D721Med (cell line): ENCODE measurements around the gene WNT16.
"Not testable (repeated sequence)": the region's sequence is repeated elsewhere in the genome, so short reads cannot be mapped to it uniquely, and the experiment has no call there.

ENCODE experiments used
- DNase-seq: peaks from one replicate; pipeline ENCODE4 v3.0.0; 2011; ENCODE audit warnings: low spot score; ENCODE audit not compliant: insufficient read length
- FAIRE-seq: peaks from 2 replicates; lab custom pipeline; 2011; peaks lifted over from hg19 to GRCh38; lab: Jason Lieb, UNC
- CTCF ChIP-seq: IDR thresholded peaks from 2 replicates; pipeline ENCODE4 v1.5.1; 2012; ENCODE audit warnings: mild to moderate bottlenecking, control low read depth; ENCODE audit not compliant: insufficient read depth; ENCODE audit errors: missing control alignments

Gene WNT16

DNA sequence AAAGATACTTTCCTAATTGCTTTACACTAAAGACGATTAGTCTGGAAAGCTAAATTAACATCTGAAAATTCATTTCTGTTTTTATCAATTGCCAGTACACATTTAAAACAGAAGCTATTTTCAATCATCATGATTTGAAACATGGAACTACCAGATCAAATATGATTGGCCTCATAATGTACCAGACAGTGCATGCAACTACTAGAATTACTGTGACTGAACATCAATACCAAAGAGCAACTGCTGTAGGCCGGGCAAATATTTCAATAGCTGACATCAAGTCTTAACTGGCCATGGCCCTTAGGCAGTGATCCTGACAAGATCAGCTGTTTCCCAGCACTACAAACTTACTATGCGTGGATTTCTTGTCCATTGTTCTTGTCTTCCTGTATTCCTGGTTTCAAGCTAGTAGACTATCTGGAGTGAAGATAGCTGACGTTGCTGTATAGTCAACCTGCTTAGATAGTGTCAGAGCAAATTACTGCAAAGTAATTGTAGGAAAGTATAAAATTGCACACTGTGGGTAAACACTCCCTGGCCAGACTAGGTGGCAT is 21.7 kb upstream of the WNT16 start:
- no peak for TF ChIP-seq CTCF
- FAIRE-seq (no peak), DNase-seq (no peak)

- DNase-seq (no peak), FAIRE-seq (no peak)
- TF ChIP-seq CTCF = no peak
Measured at GRCh38 chr7:121313220-121313792, 15.5 kb upstream of the WNT16 start.

DNA sequence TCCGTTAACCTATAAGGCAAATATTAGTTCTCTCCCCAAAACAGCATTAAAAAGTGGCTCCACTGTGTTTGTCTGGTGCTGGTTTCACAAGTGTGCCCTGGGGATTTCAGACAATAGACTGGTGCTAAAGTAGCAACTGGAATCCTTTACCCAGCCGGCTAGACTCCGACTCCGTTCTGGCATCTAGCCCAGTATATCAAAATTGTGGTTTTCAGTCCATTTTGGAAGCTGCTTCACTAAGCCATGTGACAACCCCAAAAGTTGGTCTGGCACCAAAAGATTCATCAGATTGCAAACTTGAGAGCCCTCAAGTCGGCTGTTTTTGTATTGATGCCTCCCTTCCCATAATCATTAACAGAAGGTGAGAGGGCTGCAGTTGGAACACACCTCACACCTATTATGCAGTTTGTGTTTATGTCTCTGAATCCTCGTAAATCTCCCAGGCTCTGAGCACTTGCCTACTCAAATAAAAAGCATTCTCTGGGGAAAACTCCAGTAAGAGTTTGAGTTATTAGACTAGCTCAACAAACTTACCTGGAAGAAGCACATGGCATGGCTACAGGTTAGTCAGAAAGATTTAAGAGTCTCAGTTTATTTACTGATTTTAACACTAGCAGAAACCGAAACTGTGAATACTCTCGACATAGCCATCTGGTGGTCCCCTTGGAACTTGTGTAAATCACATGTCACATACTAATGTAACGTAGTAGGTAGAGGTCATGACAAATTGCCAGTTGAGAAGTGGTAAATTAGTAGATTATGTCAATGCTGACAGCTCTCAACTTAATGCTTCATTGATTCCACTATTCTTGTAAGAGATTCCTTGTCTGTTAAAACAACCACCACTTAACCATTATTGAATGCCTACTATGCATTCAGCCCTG is 14.8 kb upstream of the WNT16 start:
- no peak for FAIRE-seq
- TF ChIP-seq CTCF = no peak

DNA sequence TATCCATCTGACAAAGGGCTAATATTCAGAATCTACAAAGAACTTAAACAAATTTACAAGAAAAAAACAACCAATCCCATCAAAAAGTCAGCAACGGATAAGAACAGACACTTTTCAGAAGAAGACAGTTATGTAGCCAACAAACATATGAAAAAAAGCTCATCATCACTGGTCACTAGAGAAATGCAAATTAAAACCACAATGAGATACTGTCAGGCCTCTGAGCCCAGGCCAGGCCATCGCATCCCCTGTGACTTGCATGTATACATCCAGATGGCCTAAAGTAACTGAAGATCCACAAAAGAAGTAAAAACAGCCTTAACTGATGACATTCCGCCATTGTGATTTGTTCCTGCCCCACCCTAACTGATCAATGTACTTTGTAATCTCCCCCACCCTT is 13.6 kb upstream of the WNT16 start:
- not testable (repeated sequence) for FAIRE-seq, DNase-seq

More for the DNA sequence above, 14.8 kb upstream of the WNT16 start:
- DNase-seq = no peak

DNA sequence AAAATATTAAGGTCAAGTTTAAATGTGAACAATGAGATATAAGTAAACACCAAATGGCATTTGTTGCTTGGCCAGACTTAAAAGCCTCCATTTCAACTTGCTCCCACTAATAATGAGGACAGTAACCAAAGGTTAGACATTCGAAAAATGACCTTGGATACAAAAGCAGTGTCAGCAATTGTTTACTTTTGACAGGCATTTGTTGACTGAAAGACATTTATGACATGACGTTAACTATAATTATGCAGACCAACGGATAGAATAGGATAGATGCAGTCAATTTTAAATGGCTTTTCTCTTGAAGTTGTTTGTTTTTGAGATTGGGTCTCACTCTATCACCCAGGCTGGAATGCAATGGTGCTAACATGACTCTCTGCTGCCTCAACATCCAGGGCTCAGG is 6.3 kb upstream of the WNT16 start:
- no peak for TF ChIP-seq CTCF
- no peak for DNase-seq

DNA sequence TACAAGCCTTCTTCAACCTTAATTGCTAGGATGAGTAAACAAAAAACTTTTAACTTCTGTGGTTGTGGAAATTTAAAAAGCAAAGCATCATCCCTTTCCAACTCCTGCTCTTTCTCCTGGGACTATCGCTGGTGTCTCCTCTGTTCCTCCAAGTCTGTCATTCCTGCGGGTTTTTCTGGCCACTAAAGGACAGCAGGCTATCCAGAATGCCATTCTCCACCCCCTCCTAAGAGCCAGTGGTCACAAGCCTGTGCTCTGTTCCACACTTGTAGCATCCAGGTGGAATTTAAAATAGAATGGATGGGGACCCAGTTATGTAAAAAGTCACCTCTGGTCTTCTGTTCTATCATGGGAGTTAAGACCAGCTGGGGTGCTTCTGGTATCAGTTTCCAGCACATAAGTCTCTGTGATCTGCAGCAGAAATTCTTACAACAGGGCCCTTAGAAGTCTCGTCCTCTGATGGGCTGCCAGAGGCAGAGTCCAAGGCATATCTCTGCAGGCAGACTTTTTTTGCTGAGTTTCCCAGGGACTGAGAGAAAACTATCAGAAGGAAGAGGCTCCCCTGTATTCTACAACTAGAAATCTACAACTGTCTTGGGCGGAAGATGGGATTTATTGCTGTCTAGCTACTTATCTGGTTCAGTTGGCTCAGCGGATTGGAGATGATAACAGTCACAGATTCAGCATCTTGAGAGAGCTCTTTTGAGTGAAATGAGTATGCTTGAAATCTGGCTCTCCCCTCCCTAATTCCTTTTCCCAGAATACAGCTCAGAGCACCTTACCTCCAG is 5.1 kb upstream of the WNT16 start:
- DNase-seq = no peak
- FAIRE-seq = no peak

More for the DNA sequence above, 6.3 kb upstream of the WNT16 start:
- no peak for FAIRE-seq

More for the DNA sequence above, 5.1 kb upstream of the WNT16 start:
- no peak for TF ChIP-seq CTCF
